Astrocyte (in vitro differentiated cells and primary cell): Measurements from ENCODE around the gene PROSER2. TPM values are rescaled to one million over a fixed set of nuclear protein-coding genes. Genes with fewer than 3 reads are reported as not detected.

ENCODE experiments used
- DNase-seq: peaks from one replicate; pipeline ENCODE4 v3.0.0-alpha.2; 2010; ENCODE audit warnings: low read depth
- FAIRE-seq: peaks from 2 replicates; lab custom pipeline; 2011; peaks lifted over from hg19 to GRCh38; lab: Jason Lieb, UNC
- H2AFZ ChIP-seq: 2 replicates; pipeline ENCODE4 v1.6.0; 2012; ENCODE audit warnings: low read depth, low read length, inconsistent platforms
- H3K27ac ChIP-seq: 2 replicates; pipeline ENCODE4 v1.5.1; 2011; ENCODE audit warnings: low read depth, low read length, inconsistent platforms
- H3K27me3 ChIP-seq: 2 replicates; pipeline ENCODE4 v1.6.0; 2011; ENCODE audit warnings: low read length, inconsistent platforms; ENCODE audit not compliant: insufficient read depth
- H3K36me3 ChIP-seq: 2 replicates; pipeline ENCODE4 v1.5.1; 2011; ENCODE audit warnings: low read length, inconsistent platforms; ENCODE audit not compliant: insufficient read depth
- H3K4me1 ChIP-seq: 2 replicates; pipeline ENCODE4 v1.5.1; 2011; ENCODE audit warnings: low read length, inconsistent platforms; ENCODE audit not compliant: insufficient read depth
- H3K4me2 ChIP-seq: 2 replicates; pipeline ENCODE4 v1.6.0; 2012; ENCODE audit warnings: low read length, inconsistent platforms
- H3K4me3 ChIP-seq: 2 replicates; pipeline ENCODE4 v1.5.1; 2011; ENCODE audit warnings: low read depth, mild to moderate bottlenecking, low read length, inconsistent platforms; ENCODE audit not compliant: insufficient read depth
- H3K79me2 ChIP-seq: 2 replicates; pipeline ENCODE4 v1.6.0; 2012; ENCODE audit warnings: mild to moderate bottlenecking, low read length, inconsistent platforms; ENCODE audit not compliant: insufficient read depth
- H3K9ac ChIP-seq: 2 replicates; pipeline ENCODE4 v1.6.0; 2012; ENCODE audit warnings: mild to moderate bottlenecking, low read length, inconsistent platforms
- H3K9me3 ChIP-seq: 2 replicates; pipeline ENCODE4 v1.5.1; 2012; ENCODE audit warnings: low read depth, mild to moderate bottlenecking, low read length, inconsistent platforms; ENCODE audit not compliant: insufficient read depth
- H4K20me1 ChIP-seq: 2 replicates; pipeline ENCODE4 v1.6.0; 2012; ENCODE audit warnings: low read length, inconsistent platforms; ENCODE audit not compliant: insufficient read depth
- H3K27ac Mint-ChIP-seq: one replicate; pipeline ENCODE4 v1.8.0; 2021; ENCODE audit warnings: mild to moderate bottlenecking, mixed read lengths; ENCODE audit not compliant: unreplicated experiment
- H3K27me3 Mint-ChIP-seq: one replicate; pipeline ENCODE4 v1.8.0; 2021; ENCODE audit warnings: low read depth, mixed read lengths; ENCODE audit not compliant: unreplicated experiment
- H3K36me3 Mint-ChIP-seq: one replicate; pipeline ENCODE4 v1.8.0; 2021; ENCODE audit warnings: low read depth, mixed read lengths; ENCODE audit not compliant: unreplicated experiment
- H3K4me1 Mint-ChIP-seq: one replicate; pipeline ENCODE4 v1.8.0; 2021; ENCODE audit warnings: low read depth, mixed read lengths; ENCODE audit not compliant: unreplicated experiment
- H3K4me3 Mint-ChIP-seq: one replicate; pipeline ENCODE4 v1.8.0; 2021; ENCODE audit warnings: mild to moderate bottlenecking, moderate library complexity, mixed read lengths; ENCODE audit not compliant: unreplicated experiment
- H3K9me3 Mint-ChIP-seq: one replicate; pipeline ENCODE4 v1.8.0; 2021; ENCODE audit warnings: mild to moderate bottlenecking, mixed read lengths; ENCODE audit not compliant: unreplicated experiment
- EZH2 ChIP-seq: IDR thresholded peaks from 2 replicates; pipeline ENCODE4 v1.6.1; 2012; ENCODE audit warnings: mild to moderate bottlenecking, low read length, inconsistent platforms; ENCODE audit not compliant: insufficient read depth
- total RNA-seq: library from RNA; stranded (reverse); gene quantifications from 2 replicates; pipeline ENCODE4 v1.2.1, GENCODE V29; 2021
- TF ChIP-seq, protein P1 (sequence below): IDR thresholded peaks from 2 replicates; pipeline ENCODE4 v1.5.1; 2011; ENCODE audit warnings: low read depth, mild to moderate bottlenecking, inconsistent platforms, low read length, moderate library complexity; ENCODE audit not compliant: insufficient read depth

PROSER2 gene
- total RNA-seq, 1 donor from 2014 or later, result 12.1 TPM

- Histone ChIP-seq H4K20me1 (no peaks in the 10 kb centered on the region), H3K9ac (no peak overlapping the region), H3K4me1 (peaks cover 8% of the 10 kb centered on the region), H3K9me3 (no peaks in the 10 kb centered on the region), H3K36me3 (no peaks in the 10 kb centered on the region), H3K4me2 (peak overlapping the region; percentile 73), H3K79me2 (no peaks in the 10 kb centered on the region), H3K4me3 (no peak overlapping the region), H3K27me3 (no peaks in the 10 kb centered on the region), H2AFZ (peak overlapping the region; percentile 82), H3K27ac (no peak overlapping the region)
- TF ChIP-seq, protein P1, sequence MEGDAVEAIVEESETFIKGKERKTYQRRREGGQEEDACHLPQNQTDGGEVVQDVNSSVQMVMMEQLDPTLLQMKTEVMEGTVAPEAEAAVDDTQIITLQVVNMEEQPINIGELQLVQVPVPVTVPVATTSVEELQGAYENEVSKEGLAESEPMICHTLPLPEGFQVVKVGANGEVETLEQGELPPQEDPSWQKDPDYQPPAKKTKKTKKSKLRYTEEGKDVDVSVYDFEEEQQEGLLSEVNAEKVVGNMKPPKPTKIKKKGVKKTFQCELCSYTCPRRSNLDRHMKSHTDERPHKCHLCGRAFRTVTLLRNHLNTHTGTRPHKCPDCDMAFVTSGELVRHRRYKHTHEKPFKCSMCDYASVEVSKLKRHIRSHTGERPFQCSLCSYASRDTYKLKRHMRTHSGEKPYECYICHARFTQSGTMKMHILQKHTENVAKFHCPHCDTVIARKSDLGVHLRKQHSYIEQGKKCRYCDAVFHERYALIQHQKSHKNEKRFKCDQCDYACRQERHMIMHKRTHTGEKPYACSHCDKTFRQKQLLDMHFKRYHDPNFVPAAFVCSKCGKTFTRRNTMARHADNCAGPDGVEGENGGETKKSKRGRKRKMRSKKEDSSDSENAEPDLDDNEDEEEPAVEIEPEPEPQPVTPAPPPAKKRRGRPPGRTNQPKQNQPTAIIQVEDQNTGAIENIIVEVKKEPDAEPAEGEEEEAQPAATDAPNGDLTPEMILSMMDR, result no peak
- no peak for TF ChIP-seq EZH2
- Mint-ChIP-seq H3K36me3 (peaks cover 6% of the 10 kb centered on the region), H3K27me3 (no peaks in the 10 kb centered on the region), H3K27ac (no peak overlapping the region), H3K4me1 (peaks cover 15% of the 10 kb centered on the region), H3K9me3 (no peaks in the 10 kb centered on the region), H3K4me3 (no peak overlapping the region)
- DNase-seq, result peak; percentile 30
- no peak for FAIRE-seq
Measured at GRCh38 chr10:11869743-11870460, 46.7 kb downstream of the PROSER2 start.

DNA sequence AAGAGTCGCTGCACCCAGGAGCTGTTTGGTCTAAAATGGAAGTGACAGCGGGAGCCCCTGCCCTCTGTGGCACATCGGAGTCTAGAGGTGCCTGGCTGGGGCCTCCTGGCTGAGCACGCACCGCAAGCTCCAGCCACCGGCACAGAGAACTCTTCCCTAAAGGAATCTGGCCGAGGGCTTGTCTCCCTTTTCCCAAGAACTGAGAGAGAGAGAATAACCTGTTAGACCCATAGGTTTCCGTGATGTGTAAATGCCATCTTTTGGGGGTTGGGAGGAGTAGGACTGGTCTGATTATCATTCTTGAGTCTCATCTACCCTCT lies 47.3 kb downstream of the PROSER2 start:
- Histone ChIP-seq H3K4me3 (no peak overlapping the region), H3K36me3 (no peaks in the 10 kb centered on the region), H3K4me1 (peaks cover 12% of the 10 kb centered on the region), H3K27me3 (no peaks in the 10 kb centered on the region), H4K20me1 (no peaks in the 10 kb centered on the region), H3K9ac (no peak overlapping the region), H2AFZ (peak overlapping the region; percentile 82), H3K79me2 (no peaks in the 10 kb centered on the region), H3K9me3 (no peaks in the 10 kb centered on the region), H3K4me2 (peak overlapping the region; percentile 73), H3K27ac (no peak overlapping the region)
- DNase-seq (no peak), FAIRE-seq (no peak)
- Mint-ChIP-seq H3K4me3 (no peak overlapping the region), H3K36me3 (peaks cover 4% of the 10 kb centered on the region), H3K4me1 (peaks cover 20% of the 10 kb centered on the region), H3K27me3 (no peaks in the 10 kb centered on the region), H3K9me3 (no peaks in the 10 kb centered on the region), H3K27ac (no peak overlapping the region)
- TF ChIP-seq, protein P1, result no peak
- no peak for TF ChIP-seq EZH2

DNA sequence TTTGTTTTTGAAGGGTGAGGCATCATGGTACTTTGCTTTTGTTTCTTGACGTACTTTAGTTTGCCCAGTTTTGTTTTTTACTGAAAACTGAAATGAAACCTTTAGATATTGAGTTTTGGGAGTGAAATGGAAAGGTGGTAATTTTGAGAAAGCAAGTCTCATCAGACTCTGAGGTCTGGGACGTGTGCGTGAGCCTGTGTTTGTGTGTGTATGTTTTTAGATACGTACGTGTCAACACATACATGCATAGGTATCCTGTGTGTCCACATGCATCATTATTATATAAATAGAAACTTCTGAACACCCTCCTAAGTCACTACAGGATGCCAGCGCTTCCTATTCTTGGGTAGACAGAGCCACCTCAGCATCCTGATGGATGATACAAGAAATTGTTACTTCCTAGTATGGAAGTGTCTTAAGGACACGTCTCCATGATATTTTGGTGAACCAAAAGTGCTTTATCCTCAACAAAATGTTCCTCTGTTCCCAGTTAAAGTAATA lies 47.8 kb downstream of the PROSER2 start:
- no peak overlapping the region for H3K9ac ChIP-seq
- Mint-ChIP-seq H3K27ac (peak overlapping the region; percentile 20), H3K9me3 (no peaks in the 10 kb centered on the region), H3K36me3 (peaks cover 4% of the 10 kb centered on the region), H3K27me3 (no peaks in the 10 kb centered on the region), H3K4me3 (no peak overlapping the region), H3K4me1 (peaks cover 23% of the 10 kb centered on the region)
- no peaks in the 10 kb centered on the region for H3K27me3 ChIP-seq
- DNase-seq (no peak), FAIRE-seq (no peak)
- no peaks in the 10 kb centered on the region for H3K36me3 ChIP-seq
- no peaks in the 10 kb centered on the region for H3K79me2 ChIP-seq
- no peak overlapping the region for H2AFZ ChIP-seq
- no peak overlapping the region for H3K27ac ChIP-seq
- no peaks in the 10 kb centered on the region for H4K20me1 ChIP-seq
- H3K9me3 ChIP-seq, result no peaks in the 10 kb centered on the region
- H3K4me1 ChIP-seq, result peaks cover 17% of the 10 kb centered on the region
- TF ChIP-seq EZH2, result no peak
- TF ChIP-seq, protein P1, result no peak
- H3K4me2 ChIP-seq, result peak overlapping the region; percentile 41
- H3K4me3 ChIP-seq, result no peak overlapping the region
